Stimulated activated CD8-positive, alpha-beta memory T cell treated with anti-CD3 and anti-CD28 coated beads, Interleukin-4, amount 100 ng/mL, for 48 hours (primary cell): ENCODE data around the gene MYO1B.
A peak's percentile ranks its signal among the peaks of the same experiment; 100 is the strongest.

Experiments used
- DNase-seq: peaks from one replicate; pipeline ENCODE4 v3.0.0-alpha.2; 2020

MYO1B gene

GRCh38 chr2:191369034-191369433, 123.8 kb downstream of the MYO1B start:
- no peak for DNase-seq

- no peak for DNase-seq
Observed at GRCh38 chr2:191374366-191374765, 129.2 kb downstream of the MYO1B start.

GRCh38 chr2:191374939-191375338, 129.7 kb downstream of the MYO1B start:
- DNase-seq, result no peak

- DNase-seq, result peak; percentile 32
Observed at GRCh38 chr2:191376981-191377629, 131.9 kb downstream of the MYO1B start.

GRCh38 chr2:191379375-191379774, 134.2 kb downstream of the MYO1B start:
- DNase-seq, result no peak

GRCh38 chr2:191382801-191383200, 137.6 kb downstream of the MYO1B start:
- DNase-seq, result no peak

- DNase-seq, result no peak
Observed at GRCh38 chr2:191383486-191383885, 138.3 kb downstream of the MYO1B start.

- DNase-seq, result no peak
Observed at GRCh38 chr2:191384829-191385228, 139.6 kb downstream of the MYO1B start.

- no peak for DNase-seq
Observed at GRCh38 chr2:191385416-191386160, 140.4 kb downstream of the MYO1B start.

GRCh38 chr2:191386938-191387536, 141.8 kb downstream of the MYO1B start:
- DNase-seq, result no peak

- no peak for DNase-seq
Observed at GRCh38 chr2:191389288-191389687, 144.1 kb downstream of the MYO1B start.

GRCh38 chr2:191391171-191391570, 146.0 kb downstream of the MYO1B start:
- no peak for DNase-seq

GRCh38 chr2:191394043-191394442, 148.8 kb downstream of the MYO1B start:
- DNase-seq, result no peak

GRCh38 chr2:191396794-191397193, 151.6 kb downstream of the MYO1B start:
- DNase-seq, result no peak

GRCh38 chr2:191399601-191400000, 154.4 kb downstream of the MYO1B start:
- no peak for DNase-seq

GRCh38 chr2:191401287-191401686, 156.1 kb downstream of the MYO1B start:
- DNase-seq, result no peak

GRCh38 chr2:191402966-191403565, 157.9 kb downstream of the MYO1B start:
- DNase-seq, result no peak

GRCh38 chr2:191404568-191404991, 159.4 kb downstream of the MYO1B start:
- DNase-seq, result no peak

GRCh38 chr2:191405546-191405945, 160.3 kb downstream of the MYO1B start:
- no peak for DNase-seq

- no peak for DNase-seq
Observed at GRCh38 chr2:191410646-191411436, 165.6 kb downstream of the MYO1B start.

GRCh38 chr2:191411472-191411871, 166.3 kb downstream of the MYO1B start:
- no peak for DNase-seq

- no peak for DNase-seq
Observed at GRCh38 chr2:191412353-191412752, 167.1 kb downstream of the MYO1B start.

- no peak for DNase-seq
Observed at GRCh38 chr2:191415101-191415500, 169.9 kb downstream of the MYO1B start.
